NCI-H345 treated with DMSO at 0.1 percent for 48 hours (cell line): Measurements from ENCODE around the gene ANKRD28.

Experiments
- DNase-seq: peaks from one replicate; lab custom pipeline; 2025; ENCODE audit not compliant: unreplicated experiment; lab: John Stamatoyannopoulos, UW

The ANKRD28 gene

DNA sequence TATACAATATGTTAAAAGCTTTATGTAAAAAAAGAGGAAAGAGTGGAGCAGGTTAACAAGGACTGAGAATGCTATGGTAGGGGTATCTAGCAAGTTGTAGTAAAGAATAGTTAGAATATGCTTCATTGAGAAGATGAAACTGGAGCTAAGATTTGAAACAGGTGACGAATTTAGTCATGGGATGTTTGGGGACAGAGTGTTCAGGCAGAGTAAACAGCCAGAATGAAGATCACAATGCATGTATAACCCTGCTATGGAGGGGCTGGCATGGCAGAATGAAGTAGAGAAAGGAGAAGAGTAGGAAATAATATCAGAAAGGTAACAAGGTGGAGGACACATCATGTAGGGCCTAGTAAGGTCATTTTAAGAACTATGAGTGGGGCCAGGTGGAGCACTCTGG is 124.2 kb downstream of the ANKRD28 start:
- no peak for DNase-seq

- DNase-seq, result no peak
Measured at GRCh38 chr3:15667484-15667883, 130.3 kb downstream of the ANKRD28 start.

DNA sequence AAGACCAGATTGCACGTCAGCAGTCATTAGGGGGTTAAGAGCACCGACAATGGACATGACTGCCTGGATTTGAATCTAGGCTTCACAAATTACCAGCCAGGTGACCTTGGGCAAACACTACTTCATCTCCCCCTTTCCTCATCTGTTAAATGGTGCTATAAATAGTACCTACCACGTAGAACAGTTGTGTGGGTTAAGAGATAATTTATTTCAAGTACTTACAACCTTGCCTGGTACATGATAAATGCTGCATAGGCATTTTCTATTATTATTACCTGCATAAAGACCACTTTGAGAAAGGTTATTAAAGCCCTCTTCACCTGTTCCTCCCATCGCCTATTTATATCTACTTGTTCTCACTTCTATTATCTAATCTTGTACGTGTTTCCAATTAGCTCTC is 131.5 kb downstream of the ANKRD28 start:
- DNase-seq, result no peak

- DNase-seq, result no peak
Measured at GRCh38 chr3:15665510-15666150, 132.1 kb downstream of the ANKRD28 start.

DNA sequence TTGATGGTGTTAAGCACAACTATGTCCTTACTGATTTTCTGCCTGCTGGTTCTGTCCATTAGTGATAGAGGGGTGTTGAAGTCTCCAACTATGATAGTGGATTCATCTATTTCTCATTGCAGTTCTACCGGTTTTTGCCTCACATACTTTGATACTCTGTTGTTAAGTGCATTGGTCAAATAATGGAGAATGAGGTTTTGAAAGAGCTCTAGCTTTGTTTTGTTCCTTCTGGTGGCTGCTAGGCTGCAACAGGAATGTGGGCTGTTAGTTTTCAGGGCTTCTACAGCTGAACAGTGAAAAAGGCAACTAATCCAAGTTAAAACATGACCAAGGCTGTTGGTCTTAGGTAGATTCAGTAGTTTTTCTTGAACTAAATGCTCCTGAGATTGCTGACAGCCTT is 133.6 kb downstream of the ANKRD28 start:
- no peak for DNase-seq

GRCh38 chr3:15660055-15660935 is 137.5 kb downstream of the ANKRD28 start:
- DNase-seq, result no peak

GRCh38 chr3:15659254-15659975 is 138.4 kb downstream of the ANKRD28 start:
- no peak for DNase-seq

DNA sequence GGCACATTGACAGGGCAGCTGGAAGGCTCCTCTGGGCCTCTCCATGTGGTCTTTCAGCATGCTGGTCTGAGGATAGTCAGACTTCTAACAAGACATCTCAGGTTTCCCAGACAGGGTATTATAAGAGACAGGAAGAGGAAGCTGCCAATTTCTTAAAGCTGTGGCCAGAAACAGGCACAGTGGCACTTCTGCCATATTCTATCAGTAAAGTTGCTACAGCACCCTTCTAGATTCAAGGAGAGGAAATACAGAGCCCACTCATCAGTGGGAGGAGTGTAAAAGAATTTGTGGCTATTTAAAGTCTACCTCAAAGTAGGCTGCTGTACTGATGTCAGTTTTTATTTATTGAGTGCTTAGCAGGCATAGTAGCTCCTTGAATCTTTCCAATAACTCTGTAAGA is 140.8 kb downstream of the ANKRD28 start:
- DNase-seq, result no peak

DNA sequence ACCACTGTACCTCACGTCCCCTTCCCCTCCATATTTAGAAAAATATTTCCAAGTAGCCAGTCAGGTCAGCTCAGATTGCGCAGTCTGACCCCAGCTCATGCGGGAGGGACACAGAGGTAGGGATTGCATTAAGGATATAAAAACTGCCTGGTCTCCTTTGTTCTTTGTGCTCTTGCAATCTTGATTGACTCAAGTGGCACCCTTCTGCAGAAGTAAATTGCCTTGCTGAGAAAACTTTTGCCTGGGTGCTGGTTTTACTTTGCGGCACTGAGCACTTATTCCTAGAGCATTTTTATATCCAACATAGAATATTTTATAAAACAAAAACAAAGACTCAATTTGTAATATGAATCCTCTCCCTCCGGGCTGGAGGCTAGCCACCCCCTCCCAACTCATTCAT is 141.4 kb downstream of the ANKRD28 start:
- DNase-seq, result no peak

DNA sequence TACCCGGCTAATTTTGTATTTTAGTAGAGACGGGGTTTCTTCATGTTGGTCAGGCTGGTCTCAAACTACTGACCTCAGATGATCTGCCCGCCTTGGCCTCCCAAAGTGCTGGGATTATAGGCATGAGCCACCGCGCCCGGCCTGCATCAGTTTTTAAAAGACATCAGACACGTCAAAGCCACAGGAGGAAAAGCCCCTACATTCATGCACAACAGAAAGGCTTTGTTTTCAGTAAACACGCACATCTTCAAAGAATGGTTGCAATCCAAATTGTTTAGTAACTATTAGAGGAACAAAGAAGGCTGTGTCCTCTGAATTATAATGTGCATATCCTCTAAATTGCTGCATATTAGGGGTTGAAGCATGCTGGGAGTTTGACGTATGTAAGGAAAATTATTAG is 142.9 kb downstream of the ANKRD28 start:
- no peak for DNase-seq

GRCh38 chr3:15654127-15654526 is 143.7 kb downstream of the ANKRD28 start:
- no peak for DNase-seq

GRCh38 chr3:15653321-15653720 is 144.5 kb downstream of the ANKRD28 start:
- DNase-seq, result no peak

DNA sequence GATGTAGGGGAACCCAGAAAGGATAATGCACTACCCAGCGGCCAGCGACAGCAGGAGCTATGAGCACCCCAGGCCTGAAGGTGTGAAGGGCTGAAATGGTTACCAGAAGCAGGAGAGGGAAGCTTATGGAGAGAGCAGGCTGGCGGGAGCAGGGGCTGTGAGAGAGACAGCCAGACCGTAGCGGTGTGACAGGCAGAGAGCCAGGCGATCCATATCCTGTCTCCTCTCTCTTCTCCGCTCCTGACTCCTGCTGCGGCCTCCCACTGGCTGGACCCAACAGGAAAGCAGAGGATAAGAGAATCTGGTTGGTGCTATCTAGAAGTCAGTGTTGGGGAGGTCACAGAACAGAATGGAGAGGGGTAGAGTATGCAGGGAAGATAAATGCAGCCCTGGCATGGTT is 146.4 kb downstream of the ANKRD28 start:
- DNase-seq, result no peak

GRCh38 chr3:15649858-15650257 is 147.9 kb downstream of the ANKRD28 start:
- DNase-seq, result no peak

DNA sequence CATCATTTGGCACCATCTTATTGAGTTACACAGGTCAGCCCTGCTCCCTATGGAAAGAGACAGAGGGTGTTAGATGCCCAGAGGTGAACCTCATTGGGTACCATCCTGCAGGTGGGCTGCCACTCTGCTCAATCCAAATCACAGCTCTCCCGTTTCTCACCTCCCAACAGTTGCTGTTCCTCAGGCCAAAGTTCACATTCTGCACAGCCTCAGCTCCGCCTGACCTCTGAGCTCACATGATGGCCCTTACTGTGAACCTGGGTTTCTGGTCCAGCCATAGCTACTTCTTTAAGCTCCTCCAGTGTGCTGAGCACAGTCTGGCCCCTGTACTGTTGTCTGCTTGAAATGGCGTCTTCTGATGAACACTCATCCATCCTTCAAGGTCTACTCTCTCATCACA is 148.4 kb downstream of the ANKRD28 start:
- DNase-seq, result no peak

DNA sequence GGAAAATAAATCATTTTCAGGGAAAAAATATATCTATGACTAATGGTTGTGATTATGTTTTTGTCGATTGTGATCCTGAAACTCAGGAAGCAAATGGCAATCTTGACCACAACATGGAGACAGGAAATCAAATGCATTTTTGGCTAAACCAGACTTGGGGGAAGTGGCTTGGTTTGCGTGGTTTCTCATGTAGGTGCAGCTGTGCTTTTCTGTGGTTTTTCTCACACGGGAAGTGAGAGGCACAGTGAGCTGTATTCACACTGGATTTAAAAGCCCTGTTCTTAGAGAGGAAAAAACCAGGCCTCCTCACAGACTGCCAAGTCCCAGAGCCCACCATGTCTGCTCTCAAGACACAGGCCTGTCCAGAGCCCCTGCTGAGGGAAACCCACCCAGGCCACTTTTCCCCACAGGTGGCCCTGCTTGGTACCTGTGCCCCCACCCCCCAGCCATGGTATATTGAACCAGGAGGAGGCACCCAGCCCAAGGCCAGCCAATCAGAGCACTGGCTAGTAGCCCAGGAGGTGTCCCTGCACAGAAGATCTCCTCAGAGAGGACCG is 150.1 kb downstream of the ANKRD28 start:
- DNase-seq, result no peak

DNA sequence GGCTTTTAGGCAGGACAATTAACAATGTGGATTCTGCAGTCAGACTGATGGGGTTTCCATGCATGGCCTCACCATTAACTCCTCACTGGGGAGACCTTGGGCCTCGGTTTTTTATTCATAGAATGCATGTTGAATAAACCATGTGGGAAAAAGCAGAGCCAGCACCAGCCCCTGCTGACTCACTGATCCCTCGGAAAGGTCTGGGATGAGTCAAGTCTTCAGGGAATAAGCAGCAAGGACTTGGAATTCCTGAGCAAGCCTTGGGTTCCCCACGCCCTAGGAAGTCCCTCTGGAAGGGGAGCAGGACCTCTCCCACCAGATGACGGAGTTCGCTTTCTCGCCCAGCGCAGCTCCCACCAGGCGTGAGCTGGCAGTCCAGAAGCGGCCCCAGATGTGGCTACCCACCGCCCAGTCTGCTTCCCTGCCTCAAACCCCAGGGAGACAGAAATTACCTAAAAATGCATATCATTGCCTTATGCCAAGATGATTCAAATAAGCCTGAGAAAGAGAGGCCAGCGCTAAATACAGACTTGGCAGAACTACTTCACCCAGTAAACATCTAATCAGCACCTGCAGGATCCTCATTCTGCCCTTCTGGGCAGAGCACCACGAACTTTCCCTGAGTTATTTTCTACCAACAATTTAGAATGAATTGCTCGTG is 150.8 kb downstream of the ANKRD28 start:
- DNase-seq, result no peak

DNA sequence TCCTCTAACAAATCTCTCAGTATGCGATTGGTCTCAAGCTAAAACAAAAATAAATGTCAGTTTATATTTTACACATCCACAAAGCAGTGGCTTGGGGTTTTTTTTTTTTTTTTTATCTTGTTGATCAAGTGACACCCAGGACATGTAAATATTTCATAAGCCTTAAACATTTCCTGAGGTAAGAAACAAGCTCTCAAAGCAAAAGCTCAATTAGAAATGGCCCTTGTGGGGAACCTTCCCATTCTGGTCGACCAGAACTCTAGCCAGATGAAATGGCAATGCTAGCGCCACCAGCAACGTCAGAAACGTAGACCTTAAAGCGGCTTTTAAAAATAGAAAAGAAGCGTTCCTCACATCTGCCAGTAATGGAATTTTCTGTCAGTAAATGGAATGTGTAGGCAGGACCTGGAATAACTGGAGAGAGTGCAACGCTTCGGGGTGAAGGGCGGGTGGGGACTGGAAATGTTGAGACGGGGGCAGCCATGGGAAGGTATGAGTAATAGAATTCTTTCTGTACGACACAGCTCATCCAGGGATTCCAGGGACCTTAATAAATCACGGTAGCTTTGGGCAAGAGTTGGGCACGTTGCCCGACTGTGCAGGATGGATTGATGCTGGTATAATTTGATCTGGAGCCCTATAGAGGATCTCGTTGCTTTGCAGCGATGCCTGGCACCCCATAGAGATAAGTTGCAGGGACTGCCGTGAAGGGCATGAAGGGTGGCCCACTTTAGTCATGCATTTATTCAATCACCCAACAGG is 151.9 kb downstream of the ANKRD28 start:
- DNase-seq, result no peak

- DNase-seq, result no peak
Measured at GRCh38 chr3:15645246-15645645, 152.5 kb downstream of the ANKRD28 start.

- no peak for DNase-seq
Measured at GRCh38 chr3:15638891-15639262, 158.9 kb downstream of the ANKRD28 start.
